ENCODE data around the gene TTC34. TPM values are rescaled to one million over a fixed set of nuclear protein-coding genes. Genes with fewer than 3 reads are reported as not detected.

Gene TTC34
- total and polyA plus RNA-seq, 2 donors (not counting 1 experiment from before 2014, with no cell fraction given) = 0.05 to 0.17 TPM

GRCh38 chr1:2809656-2810055 is 8.2 kb upstream of the TTC34 start:
- no peak for DNase-seq (ENCODE audit: low read depth in 2 of 2)
- Histone ChIP-seq H3K27me3 (ENCODE audit: control insufficient read depth, insufficient read depth, low read length) (no peaks in the 10 kb centered on the region), H2AFZ (ENCODE audit: low read length) (no peak overlapping the region), H3K79me2 (ENCODE audit: control insufficient read depth, insufficient read depth, low read length) (no peaks in the 10 kb centered on the region), H3K9me3 (ENCODE audit: control insufficient read depth, insufficient read depth, low read depth, low read length) (no peaks in the 10 kb centered on the region), H3K4me2 (ENCODE audit: extremely low read depth, insufficient read depth, low read length) (no peak overlapping the region), H3K27ac (ENCODE audit: insufficient read depth, low read length) (no peak overlapping the region), H3K9ac (ENCODE audit: insufficient read depth, low read length) (no peak overlapping the region), H3K4me3 (replicated peaks in 1 of 4; ENCODE audit: control extremely low read depth in 1 of 4, insufficient read depth in 1 of 4, low read depth in 3 of 4, low read length in 4 of 4) (no peak overlapping the region), H4K20me1 (ENCODE audit: control insufficient read depth, extremely low read depth, insufficient read depth, low read length) (no peaks in the 10 kb centered on the region), H3K4me1 (ENCODE audit: control insufficient read depth, extremely low read depth, insufficient read depth, low read length) (no peaks in the 10 kb centered on the region), H3K36me3 (ENCODE audit: control insufficient read depth, insufficient read depth, low read length) (no peaks in the 10 kb centered on the region)
- no peak for TF ChIP-seq EZH2 (IDR thresholded peaks at IDR 0.05; ENCODE audit: low read length, missing control alignments)
- TF ChIP-seq CTCF (conservative IDR thresholded peaks at IDR 0.05 in 1 of 2, IDR thresholded peaks at IDR 0.05 in 1 of 2; ENCODE audit: low read depth in 1 of 2, low read length in 2 of 2) = no peak

GRCh38 chr1:2808831-2809605 is 7.5 kb upstream of the TTC34 start:
- Histone ChIP-seq H3K27ac (ENCODE audit: insufficient read depth, low read length) (no peak overlapping the region), H3K4me1 (ENCODE audit: control insufficient read depth, extremely low read depth, insufficient read depth, low read length) (no peaks in the 10 kb centered on the region)

GRCh38 chr1:2808386-2808705 is 6.9 kb upstream of the TTC34 start:
- Histone ChIP-seq H3K27me3 (ENCODE audit: control insufficient read depth, insufficient read depth, low read length) (no peaks in the 10 kb centered on the region), H3K27ac (ENCODE audit: insufficient read depth, low read length) (no peak overlapping the region), H2AFZ (ENCODE audit: low read length) (no peak overlapping the region), H3K4me1 (ENCODE audit: control insufficient read depth, extremely low read depth, insufficient read depth, low read length) (no peaks in the 10 kb centered on the region), H3K4me3 (replicated peaks in 1 of 4; ENCODE audit: control extremely low read depth in 1 of 4, insufficient read depth in 1 of 4, low read depth in 3 of 4, low read length in 4 of 4) (no peak overlapping the region), H3K4me2 (ENCODE audit: extremely low read depth, insufficient read depth, low read length) (no peak overlapping the region), H3K79me2 (ENCODE audit: control insufficient read depth, insufficient read depth, low read length) (no peaks in the 10 kb centered on the region), H3K36me3 (ENCODE audit: control insufficient read depth, insufficient read depth, low read length) (no peaks in the 10 kb centered on the region), H4K20me1 (ENCODE audit: control insufficient read depth, extremely low read depth, insufficient read depth, low read length) (no peaks in the 10 kb centered on the region), H3K9ac (ENCODE audit: insufficient read depth, low read length) (no peak overlapping the region), H3K9me3 (ENCODE audit: control insufficient read depth, insufficient read depth, low read depth, low read length) (no peaks in the 10 kb centered on the region)
- no peak for TF ChIP-seq EZH2 (IDR thresholded peaks at IDR 0.05; ENCODE audit: low read length, missing control alignments)
- TF ChIP-seq CTCF (conservative IDR thresholded peaks at IDR 0.05 in 1 of 2, IDR thresholded peaks at IDR 0.05 in 1 of 2; ENCODE audit: low read depth in 1 of 2, low read length in 2 of 2) = no peak
- DNase-seq (ENCODE audit: low read depth in 2 of 2) = no peak

More at GRCh38 chr1:2808831-2809605, 7.5 kb upstream of the TTC34 start:
- no peak for DNase-seq (ENCODE audit: low read depth in 2 of 2)
- no peak overlapping the region for H3K4me3 ChIP-seq (replicated peaks in 1 of 4; ENCODE audit: control extremely low read depth in 1 of 4, insufficient read depth in 1 of 4, low read depth in 3 of 4, low read length in 4 of 4)
- no peak overlapping the region for H2AFZ ChIP-seq (ENCODE audit: low read length)
- H3K9ac ChIP-seq (ENCODE audit: insufficient read depth, low read length) = no peak overlapping the region
- no peaks in the 10 kb centered on the region for H3K9me3 ChIP-seq (ENCODE audit: control insufficient read depth, insufficient read depth, low read depth, low read length)
- TF ChIP-seq CTCF (conservative IDR thresholded peaks at IDR 0.05 in 1 of 2, IDR thresholded peaks at IDR 0.05 in 1 of 2; ENCODE audit: low read depth in 1 of 2, low read length in 2 of 2) (no peak), EZH2 (IDR thresholded peaks at IDR 0.05; ENCODE audit: low read length, missing control alignments) (no peak)
- no peaks in the 10 kb centered on the region for H4K20me1 ChIP-seq (ENCODE audit: control insufficient read depth, extremely low read depth, insufficient read depth, low read length)
- H3K36me3 ChIP-seq (ENCODE audit: control insufficient read depth, insufficient read depth, low read length) = no peaks in the 10 kb centered on the region
- H3K4me2 ChIP-seq (ENCODE audit: extremely low read depth, insufficient read depth, low read length) = no peak overlapping the region
- H3K27me3 ChIP-seq (ENCODE audit: control insufficient read depth, insufficient read depth, low read length) = no peaks in the 10 kb centered on the region
- H3K79me2 ChIP-seq (ENCODE audit: control insufficient read depth, insufficient read depth, low read length) = no peaks in the 10 kb centered on the region

Measured in fibroblast of lung (primary cell).